Omental fat pad (tissue), 4 donors: ENCODE measurements around the gene PIK3CB. TPM values are rescaled to one million over a fixed set of nuclear protein-coding genes. Genes with fewer than 3 reads are reported as not detected.
"Not testable (repeated sequence)": the region's sequence is repeated elsewhere in the genome, so short reads cannot be mapped to it uniquely, and the experiment has no call there.

ENCODE experiments used
- ATAC-seq: fragments of 150-250 bp; one replicate; pipeline ENCODE4 v1.9.1; 2016; ENCODE audit warnings: mild to moderate bottlenecking, moderate library complexity; ENCODE audit not compliant: low FRiP score
- DNase-seq: peaks from one replicate; pipeline ENCODE4 v3.0.0-alpha.2; 2019; ENCODE audit warnings: low spot score
- CTCF ChIP-seq, 3 donors: fragments of 450-650 bp; IDR thresholded peaks; one replicate each; pipeline ENCODE4 v1.5.1; 2016 to 2017; ENCODE audit warnings: antibody characterized with exemption in 3 of 3, mild to moderate bottlenecking in 3 of 3, moderate library complexity in 2 of 3
- total RNA-seq, 4 donors: library from RNA; depleted of rRNA; stranded (reverse); fragments of >200 nt; gene quantifications; one replicate each; pipeline ENCODE4 v1.1.0, GENCODE V29; 2016

PIK3CB gene
- total RNA-seq, 4 donors from 2014 or later = 20.6 to 42.8 (median 22.4) TPM

GRCh38 chr3:138829886-138830510 lies 4.7 kb downstream of the PIK3CB start:
- DNase-seq (no peak), ATAC-seq (no peak)
- TF ChIP-seq CTCF (IDR thresholded peaks at IDR 0.05) = no peak

GRCh38 chr3:138829097-138829496 lies 5.6 kb downstream of the PIK3CB start:
- TF ChIP-seq CTCF (IDR thresholded peaks at IDR 0.05) = no peak
- DNase-seq = no peak
- ATAC-seq = no peak

- no peak for TF ChIP-seq CTCF (IDR thresholded peaks at IDR 0.05)
- DNase-seq = no peak
- ATAC-seq = no peak
Measured at GRCh38 chr3:138827222-138827621, 7.5 kb downstream of the PIK3CB start.

GRCh38 chr3:138825336-138825735 lies 9.4 kb downstream of the PIK3CB start:
- TF ChIP-seq CTCF (IDR thresholded peaks at IDR 0.05) = no peak
- ATAC-seq (no peak), DNase-seq (no peak)

- no peak for TF ChIP-seq CTCF (IDR thresholded peaks at IDR 0.05)
- ATAC-seq (no peak), DNase-seq (no peak)
Measured at GRCh38 chr3:138824114-138824506, 10.6 kb downstream of the PIK3CB start.

GRCh38 chr3:138820379-138820778 lies 14.3 kb downstream of the PIK3CB start:
- DNase-seq = not testable (repeated sequence)

GRCh38 chr3:138818185-138818860 lies 16.4 kb downstream of the PIK3CB start:
- DNase-seq (no peak), ATAC-seq (no peak)
- no peak for TF ChIP-seq CTCF (IDR thresholded peaks at IDR 0.05)

More at GRCh38 chr3:138820379-138820778, 14.3 kb downstream of the PIK3CB start:
- not testable (repeated sequence) for ATAC-seq
